Fibroblast of lung (primary cell): ENCODE data around the gene TRPM3.

Experiments used
- CTCF ChIP-seq, 2 donors: IDR thresholded peaks in 1 of 2; conservative IDR thresholded peaks in 1 of 2; 1 replicate in 1 of 2; 2 replicates in 1 of 2; pipeline ENCODE4 v1.5.1; 2011 to 2012; ENCODE audit warnings: low read length in 2 of 2, control low read depth in 1 of 2, inconsistent platforms in 1 of 2, low read depth in 1 of 2, mild to moderate bottlenecking in 1 of 2
- EZH2 ChIP-seq: IDR thresholded peaks from 2 replicates; pipeline ENCODE4 v1.5.1; 2012; ENCODE audit warnings: low read length, control low read depth, mild to moderate bottlenecking; ENCODE audit errors: missing control alignments

GRCh38 chr9:70881333-70881732, 240.1 kb downstream of the TRPM3 start:
- no peak for TF ChIP-seq CTCF (conservative IDR thresholded peaks at IDR 0.05 in 1 of 2, IDR thresholded peaks at IDR 0.05 in 1 of 2; ENCODE audit: low read depth in 1 of 2, low read length in 2 of 2)
- no peak for TF ChIP-seq EZH2
